DMS153 (cell line): ENCODE data around the gene DACH1.
A peak's percentile ranks its signal among the peaks of the same experiment; 100 is the strongest.
"Not testable (repeated sequence)": the region's sequence is repeated elsewhere in the genome, so short reads cannot be mapped to it uniquely, and the experiment has no call there.

Source experiments
- DNase-seq: peaks from one replicate; lab custom pipeline; 2025; lab: John Stamatoyannopoulos, UW

DACH1 gene

DNA sequence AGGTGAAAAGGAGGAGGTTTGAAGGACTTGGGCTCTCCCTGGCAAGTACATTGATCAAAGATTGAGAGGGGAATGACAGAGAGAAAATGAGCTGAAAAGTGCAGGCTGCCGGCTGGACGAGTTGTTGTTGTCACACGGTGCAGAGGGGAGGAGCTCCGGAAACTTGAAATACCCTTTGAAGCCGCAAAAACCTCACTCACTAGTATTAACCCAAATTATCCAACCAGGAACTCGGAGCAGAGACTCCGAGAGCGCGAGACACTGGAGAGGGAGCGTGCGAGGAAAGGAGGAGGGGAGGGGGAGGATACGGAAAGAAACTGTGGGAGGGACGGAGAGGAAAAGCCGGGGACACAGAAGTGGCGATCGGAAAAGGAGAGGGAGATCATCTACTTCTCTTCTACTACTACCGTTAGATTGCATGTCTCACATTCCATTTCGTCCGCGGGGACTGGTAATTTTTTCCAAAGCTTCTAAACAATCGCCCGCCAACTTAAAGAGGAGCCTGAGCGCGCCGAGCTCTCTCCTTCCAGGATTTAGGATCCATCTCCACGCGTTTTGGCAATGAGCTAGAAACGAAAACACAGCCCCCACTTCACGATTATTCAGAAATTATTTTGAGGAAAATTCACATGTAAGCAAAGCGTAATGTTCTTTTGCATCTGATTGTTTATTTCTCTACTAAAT, at the start of gene DACH1:
DACH1 (minus strand) TSS at position 74 of the 684 bp plus-strand sequence.
- peak; percentile 24 for DNase-seq

DNA sequence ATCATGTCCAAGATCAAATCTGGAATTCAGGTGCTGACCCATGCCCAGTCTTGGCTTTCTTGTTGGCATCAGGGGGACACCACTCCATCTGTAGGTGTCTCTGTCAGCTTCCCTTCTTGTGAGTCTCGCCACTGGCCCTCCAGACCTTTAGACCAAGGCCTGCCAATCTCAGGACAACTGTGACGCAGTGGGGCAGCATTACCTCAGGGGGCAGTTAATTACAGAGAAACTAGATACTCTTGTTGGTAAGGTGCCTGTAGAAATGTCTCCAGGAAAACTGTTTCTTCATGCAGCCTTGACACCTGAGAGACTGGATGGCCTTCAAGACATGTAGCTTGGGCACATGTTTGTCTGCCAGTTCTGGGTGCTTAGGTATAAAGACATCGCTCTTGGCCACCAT, 46.7 kb upstream of the DACH1 start:
- DNase-seq, result no peak

DNA sequence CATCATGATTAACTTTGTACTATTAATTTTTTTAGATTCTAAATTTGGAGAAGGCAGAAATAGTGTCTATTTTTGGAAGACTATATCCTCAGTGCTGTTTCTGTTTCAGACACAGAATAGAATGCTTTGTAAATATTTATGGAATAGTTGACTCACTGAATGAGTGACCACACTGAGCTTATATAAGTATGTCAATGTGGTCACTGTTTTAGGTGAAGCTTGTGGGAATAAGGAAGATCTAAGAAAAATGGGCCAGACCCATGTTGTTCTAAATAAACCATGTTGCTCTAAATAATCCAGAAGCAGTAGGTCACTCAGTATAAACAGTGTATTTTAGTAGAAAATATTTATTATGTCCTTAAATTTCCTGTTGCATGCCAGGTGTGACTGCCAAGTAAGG, 45.5 kb upstream of the DACH1 start:
- no peak for DNase-seq

DNA sequence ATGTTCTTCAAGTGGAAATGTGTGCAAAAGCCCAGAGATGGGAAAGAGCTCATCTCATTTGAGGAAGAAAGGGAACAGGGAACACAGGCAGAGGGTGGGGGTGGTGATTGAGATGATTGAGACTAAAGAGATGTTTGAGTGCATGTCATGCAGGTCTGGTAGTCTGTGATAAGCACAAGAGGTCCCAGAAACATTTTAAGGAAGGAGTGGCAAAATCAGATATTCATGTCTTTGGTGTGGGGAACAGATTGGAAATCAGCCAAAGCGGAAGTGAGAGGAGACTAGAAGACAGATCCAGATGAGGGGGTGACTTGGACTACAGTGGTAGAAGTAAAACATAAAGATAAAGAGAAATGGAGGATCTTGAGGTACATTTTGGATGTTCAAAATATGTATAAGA, 39.4 kb upstream of the DACH1 start:
- DNase-seq, result no peak

DNA sequence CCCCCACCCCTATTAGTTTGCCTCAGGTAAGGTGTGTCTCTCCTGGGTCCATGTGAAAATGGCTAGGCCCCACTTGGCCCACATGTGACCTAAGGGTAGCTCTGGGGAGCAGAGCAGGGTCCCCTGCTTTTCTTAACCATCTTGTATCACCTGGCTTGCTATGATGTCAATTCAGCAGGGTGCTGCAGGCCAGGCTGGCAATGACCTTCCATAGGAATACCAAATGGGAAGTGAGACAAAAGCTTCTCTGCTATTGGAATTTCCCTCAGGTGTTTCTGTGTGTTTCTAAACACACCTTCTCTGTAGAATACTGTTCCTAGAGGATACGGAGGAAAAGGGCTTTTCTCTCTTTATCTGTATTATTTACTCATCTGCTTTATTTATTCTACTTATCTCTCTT, 35.7 kb upstream of the DACH1 start:
- no peak for DNase-seq

DNA sequence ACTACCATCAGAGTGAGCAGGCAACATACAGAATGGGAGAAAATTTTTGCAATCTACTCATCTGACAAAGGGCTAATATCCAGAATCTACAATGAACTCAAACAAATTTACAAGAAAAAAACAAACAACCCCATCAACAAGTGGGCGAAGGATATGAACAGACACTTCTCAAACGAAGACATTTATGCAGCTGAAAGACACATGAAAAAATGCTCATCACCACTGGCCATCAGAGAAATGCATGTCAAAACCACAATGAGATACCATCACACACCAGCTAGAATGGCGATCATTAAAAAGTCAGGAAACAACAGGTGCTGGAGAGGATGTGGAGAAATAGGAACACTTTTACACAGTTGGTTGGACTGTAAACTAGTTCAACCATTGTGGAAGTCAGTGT, 26.5 kb upstream of the DACH1 start:
- DNase-seq, result not testable (repeated sequence)

DNA sequence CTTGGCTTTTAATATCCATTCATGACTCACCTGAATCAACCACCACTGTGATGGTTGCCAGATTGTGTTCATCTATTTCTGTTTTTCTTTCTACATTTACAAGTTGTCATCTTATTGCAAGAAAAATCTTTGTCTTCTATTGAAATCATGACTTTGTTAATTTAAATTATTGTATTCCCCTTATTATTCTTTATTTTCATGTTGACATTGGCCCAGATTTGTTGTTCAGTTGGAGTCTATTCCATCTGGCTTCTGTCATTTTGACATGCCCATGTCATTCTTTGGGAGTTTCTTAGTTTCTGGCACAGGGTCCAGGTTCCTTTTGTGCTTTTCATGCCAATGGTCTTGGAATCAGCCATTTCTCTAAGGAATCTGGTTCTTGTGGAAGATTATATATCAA, 19.9 kb upstream of the DACH1 start:
- DNase-seq, result no peak

DNA sequence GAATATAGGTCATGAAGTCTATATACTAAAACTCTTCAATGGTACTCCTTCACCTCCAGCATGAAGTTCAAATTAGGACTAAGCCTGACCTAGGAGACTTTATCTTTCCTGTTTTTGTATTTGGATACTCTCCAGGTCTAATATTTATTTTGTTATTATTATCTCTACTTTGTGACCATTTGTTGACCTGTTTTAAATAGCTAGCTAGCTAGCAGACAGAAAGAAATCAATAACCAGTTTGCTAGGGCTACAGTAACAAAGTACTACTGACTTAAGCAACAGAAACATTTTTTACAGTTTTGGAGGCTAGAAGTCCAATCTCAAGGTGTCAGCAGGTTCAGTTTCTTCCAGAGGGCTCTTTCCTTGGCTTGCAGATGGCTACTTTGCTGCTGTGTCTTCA, 15.1 kb upstream of the DACH1 start:
- DNase-seq, result no peak

DNA sequence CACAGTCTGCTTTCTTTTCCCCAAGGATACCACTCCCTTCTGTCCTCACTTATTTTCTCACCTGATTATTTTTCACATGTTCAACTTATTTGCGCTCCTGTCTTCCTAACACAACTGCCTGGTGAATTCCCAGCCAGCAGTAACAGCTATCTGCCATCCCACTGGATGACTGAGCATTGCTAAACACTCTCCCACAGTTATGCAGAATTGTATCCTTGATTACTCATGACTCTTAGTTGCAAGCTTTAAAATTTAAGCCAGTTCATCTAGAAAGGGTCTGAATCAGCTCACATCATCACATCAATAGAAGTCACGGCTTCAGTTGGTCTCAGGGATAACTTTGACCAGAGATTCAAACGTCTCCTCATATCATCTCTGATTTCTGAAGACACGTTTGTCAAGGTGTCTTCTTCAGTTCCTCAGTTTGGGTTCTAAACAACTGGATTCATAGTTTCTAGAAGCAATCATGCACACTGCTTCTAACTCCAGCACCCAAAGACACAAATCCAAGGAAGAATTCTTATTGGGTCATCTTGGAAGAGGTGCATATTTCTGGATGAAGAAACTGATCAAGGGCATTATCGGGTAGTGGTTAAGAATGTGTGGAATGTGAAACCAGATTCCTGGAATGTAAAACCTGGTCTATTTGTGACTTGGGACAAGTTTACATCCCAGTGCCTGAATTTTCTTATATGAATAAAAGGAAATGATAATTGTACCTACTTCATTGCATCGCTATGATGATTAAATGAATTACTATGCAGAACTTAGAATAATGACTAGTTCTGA, 13.9 kb upstream of the DACH1 start:
- no peak for DNase-seq

DNA sequence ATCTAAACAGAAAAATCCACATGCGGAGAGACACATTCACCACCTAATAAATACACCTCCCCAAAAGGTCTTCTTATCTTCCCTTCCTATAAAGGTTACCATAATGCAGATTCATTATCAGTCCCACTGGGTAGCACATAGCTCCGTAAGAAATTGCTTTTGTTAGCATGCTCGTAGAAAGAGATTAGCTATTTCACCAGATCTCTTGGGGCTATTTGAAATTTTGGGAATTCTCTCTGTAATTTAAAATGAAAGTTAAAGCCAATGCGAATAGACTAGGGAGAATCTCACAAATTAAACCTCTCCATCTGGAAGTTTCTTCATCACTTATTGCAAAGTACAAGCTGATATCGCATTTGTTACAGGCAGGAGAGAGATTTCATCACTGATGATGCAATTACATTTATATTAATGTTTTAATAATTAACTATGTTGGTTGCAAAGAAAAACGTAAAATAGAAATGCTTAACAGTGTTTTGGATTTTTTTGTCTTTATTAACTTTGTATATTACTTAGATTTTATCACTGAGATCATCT, 12.9 kb upstream of the DACH1 start:
- DNase-seq, result no peak

DNA sequence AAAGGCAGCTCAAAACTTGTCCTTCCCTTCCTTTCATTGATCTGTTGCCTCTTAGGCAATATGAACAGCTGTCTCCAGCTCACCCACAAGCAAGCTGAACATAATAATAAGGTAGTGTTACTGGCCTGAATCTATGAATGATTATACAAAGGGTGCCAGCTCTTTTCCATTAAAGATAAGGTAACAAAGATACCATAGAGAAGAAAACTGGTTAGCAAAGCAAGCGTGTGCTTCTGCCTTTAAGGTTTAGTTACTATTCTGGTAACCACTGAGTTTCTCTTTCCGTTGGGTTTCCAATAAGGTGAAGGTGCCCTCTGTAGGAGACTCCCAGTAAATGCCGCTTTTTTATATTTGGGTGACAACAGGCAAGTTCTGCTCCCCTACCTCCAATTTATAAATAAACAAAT, 12.1 kb upstream of the DACH1 start:
- peak; percentile 85 for DNase-seq

DNA sequence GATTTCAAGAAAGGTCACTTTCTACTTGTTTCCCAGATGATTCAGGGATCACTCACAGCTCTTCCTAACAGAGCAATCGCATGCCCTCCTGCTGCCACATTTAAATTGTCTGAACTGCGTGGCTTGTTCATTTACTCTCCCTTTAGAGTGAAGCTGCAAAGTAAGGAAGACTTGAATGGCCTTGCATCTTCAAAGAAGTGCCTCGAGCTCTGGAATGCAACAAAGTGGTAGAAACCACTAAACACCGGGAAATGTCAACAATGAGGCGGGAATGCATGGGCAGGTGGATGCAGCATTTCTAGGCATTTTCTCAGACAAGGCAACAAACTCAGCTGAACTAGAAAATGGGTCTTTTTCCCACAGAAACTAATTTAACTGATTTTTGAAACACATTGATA, 10.3 kb upstream of the DACH1 start:
- no peak for DNase-seq

DNA sequence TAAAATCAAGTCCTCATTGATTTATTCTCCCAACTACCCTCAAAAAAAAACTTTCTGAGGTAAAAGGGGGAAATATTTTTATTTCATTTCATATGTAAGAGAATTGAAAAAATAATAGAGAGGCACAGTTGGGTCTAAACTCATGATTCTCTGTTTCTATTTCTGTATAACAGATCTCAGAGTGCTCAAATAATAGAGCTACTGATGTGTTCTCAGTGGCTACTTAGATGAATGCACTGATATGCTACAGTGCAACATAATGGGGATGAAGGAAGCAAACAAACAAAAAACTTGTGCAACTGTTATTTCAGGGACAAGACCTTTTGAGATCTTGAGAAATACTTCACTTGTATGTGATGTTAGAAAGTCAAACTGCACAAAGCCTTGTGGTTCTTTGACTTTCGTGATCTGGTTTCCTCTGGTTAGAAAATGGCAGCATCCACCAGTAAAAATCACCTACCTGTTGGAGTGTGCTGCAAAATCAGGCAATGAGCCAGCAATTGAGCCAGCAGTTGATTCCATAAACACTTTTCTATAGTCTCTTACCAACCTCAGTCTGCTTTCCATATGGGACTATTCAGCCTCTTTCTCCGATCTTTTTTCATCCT, 9.7 kb upstream of the DACH1 start:
- no peak for DNase-seq

DNA sequence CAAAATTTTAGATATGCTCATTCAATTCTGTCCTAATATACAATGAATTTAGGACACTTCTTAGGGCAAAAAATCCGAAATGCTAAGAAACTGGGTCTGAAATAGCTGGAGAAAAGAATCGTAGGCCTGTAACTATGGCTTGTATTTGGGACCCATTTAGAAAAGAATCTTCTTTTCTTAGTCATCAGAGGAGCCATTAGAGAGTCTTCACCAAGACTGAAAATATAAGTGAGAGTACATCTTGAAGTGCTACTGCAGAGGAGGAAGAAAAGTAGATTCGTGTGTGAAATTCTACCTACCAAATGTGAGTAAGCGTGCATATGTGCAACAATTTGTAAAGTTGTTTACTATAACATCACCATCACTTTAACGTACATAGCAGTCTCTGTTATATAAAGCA, 8.8 kb upstream of the DACH1 start:
- no peak for DNase-seq

DNA sequence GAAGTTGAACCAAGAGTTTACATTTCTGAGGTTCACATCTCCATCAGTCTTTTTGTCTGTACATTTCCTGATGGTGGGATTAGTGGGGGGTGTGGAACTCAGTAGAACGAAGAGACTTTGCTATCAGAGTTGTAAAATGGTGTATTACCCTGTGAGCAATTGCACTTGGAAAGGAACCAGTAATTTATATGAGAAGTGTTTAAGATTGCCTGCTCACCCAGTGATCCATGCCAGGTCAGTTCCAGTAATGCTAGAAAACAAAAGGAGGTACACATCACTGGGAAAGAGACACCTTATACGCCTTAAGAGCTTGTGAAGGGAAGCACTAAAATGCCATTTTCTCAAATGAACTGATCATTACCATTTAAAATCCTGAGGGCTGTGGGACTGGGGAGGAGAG, 7.5 kb upstream of the DACH1 start:
- DNase-seq, result no peak

DNA sequence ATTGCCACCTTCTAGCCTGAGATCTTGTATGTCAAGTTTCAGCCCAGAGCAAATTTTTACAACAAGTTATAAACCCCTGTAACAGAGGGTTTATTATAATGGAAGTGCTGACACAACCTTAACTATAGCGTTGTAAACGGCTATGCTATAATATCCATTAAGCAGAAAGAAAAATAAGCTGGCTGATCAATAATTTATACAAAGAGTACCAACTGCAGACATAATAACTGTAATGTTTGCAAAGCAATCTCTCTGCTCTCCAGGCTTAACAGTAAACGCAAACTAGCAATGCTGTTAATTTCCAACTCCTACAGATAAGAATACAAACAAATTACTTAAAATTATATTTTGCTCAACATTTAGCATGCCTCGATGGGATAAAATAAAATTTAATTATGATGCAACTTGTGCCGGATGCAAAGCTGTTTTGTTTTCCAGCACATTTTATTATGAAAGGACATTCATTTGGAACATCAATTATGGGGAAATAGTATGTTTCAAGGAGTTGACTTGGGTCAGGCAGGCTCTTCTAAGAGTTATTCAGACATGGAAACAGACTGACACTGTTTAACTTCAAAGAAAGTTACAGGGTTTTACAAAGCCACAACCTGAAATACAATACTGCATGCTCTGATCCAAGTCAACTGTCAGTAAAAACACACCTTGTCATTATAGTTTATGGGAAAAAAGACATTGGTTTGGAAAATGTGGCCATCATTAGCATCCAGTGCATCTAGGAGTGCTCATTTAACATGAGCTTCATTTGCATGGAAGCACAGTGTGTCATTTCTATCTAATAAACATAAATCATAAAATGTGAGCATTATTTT, 6.6 kb upstream of the DACH1 start:
- DNase-seq, result no peak

DNA sequence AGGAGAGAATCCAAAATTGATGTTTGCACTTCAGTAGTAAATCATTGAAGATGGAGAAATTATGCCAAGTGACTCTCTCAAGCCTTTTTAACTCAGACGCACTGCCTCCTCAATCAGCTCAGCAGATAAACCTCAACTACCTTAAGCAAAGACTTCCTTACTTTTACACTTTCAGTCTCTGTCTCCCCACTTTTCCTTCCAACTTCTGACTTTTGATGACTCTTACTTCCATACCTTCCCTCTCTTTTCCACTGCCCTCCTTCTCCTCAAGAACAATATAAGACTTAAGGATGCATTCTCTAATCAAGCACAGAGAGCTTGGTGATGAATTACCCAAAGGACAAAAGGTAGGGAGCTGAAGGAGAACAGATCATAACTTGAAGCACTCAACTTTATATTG, 4.8 kb upstream of the DACH1 start:
- DNase-seq, result no peak

DNA sequence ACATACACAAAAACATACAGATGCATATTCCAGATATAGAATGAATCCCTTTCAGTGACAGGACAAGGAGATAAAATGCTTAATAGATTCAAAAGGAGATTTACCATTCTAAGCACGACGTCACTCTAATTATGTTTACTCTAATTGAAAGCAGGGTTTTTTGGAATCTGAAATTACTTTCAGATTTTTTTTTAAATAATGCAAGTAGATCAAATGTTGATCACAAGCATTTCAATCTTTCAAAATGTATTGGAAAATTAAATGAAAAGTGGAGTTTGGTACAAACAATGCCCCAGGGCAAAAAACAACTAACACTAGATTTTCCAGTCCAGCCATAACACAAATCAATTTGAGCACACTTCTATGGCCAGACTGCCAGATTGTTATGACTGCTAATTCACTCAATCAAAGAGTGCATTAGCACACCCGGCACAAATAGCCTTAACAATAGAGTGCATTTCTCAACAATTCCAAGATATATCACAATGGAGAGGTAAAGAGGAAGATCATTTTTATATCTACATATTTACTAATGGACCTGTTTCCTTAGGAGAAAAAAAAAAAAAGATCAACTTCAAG, 4.3 kb upstream of the DACH1 start:
- no peak for DNase-seq

DNA sequence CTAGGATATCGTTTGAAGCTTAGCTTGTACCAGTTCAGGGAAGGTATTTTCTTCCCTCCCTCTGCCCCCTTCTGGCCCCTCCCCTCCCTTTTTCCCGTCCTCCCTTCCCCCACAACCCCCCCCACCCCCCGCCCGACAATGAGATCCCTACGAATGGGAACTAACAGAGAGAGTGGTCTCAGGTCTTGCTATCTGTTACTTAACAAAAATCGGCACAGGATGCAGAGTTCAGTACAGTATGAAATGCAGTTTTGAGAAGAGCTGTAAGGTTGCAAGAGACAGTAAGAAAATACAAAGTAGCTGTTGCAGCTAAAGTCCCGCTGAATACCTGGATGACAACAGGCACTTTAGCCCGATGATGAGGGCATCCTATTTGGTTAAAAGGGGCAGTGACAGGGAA, 3.1 kb upstream of the DACH1 start:
- no peak for DNase-seq

DNA sequence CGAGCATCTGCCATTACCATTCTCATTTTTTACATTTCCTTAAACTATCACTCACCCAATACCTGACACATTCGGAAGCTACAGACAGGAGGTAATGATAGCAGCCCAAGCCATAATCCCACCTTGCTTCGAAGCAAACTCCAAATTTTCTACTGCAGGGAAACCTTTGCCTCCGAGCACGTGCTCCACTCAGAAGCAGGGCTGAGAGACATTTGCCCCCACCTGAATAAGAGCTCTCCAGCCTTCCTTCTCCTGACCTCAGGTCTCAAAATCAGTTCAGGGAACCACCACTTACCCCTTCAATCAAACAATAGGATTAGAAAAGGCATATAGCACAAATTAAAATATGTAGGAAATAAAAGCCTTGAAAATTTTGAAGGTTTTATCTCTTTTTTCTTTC, 2.3 kb upstream of the DACH1 start:
- DNase-seq, result no peak

DNA sequence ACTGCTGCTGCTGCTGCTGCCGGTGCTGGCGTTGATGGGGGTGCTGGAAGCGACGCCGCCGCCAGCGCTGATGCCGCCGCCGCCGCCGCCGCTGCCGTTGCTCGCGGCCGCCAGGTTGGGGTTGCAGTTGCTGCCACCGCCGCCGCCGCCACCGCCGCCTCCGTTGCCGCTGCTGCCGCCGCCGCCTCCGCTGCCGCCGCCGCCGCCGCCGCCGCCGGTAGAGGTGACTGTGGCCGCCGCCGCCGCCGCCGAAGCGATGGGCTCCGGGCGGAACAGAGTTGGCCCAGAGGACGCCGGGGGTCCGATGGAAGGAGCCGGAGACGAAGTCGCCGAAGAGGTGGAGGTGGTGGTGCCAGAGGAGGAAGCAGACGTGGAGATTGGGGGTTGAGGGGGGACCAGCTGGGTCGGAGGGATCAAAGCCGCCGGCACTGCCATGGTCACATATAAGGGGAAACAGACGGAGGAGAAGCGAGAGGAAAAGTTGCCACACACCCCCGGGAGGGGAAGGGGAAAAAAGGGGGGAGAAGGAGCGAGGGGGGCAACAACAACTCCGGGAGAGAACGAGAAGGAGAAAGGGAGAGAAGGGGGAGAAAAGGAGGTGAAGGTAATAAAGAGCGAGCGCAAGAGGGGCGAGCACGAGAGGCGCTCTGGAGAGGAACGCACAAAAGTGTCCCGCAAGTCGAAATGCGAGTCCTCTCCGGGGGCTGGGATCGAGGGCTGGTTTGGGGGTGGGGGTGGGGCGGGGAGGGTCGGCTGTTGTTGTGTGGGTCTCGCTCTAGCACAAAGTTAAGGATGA, 471 bp downstream of the DACH1 start:
- DNase-seq, result peak; percentile 20
